PC-3 (cell line): Measurements from ENCODE around the gene DIAPH2.

Experiments used
- CTCF ChIP-seq: fragments of 300-600 bp; sonication (generic); conservative IDR thresholded peaks from 2 replicates; pipeline ENCODE4 v1.5.1; 2017; ENCODE audit warnings: antibody characterized with exemption, low read depth, mild to moderate bottlenecking, low read length
- EZH2 ChIP-seq: fragments of 300-600 bp; sonication (generic); IDR thresholded peaks from one replicate; pipeline ENCODE4 v1.6.1; 2017; ENCODE audit warnings: antibody characterized with exemption, mild to moderate bottlenecking, low read length; ENCODE audit not compliant: unreplicated experiment
- EZH2phosphoT487 ChIP-seq: fragments of 300-600 bp; sonication (generic); IDR thresholded peaks from 2 replicates; pipeline ENCODE4 v1.6.1; 2018; ENCODE audit warnings: mild to moderate bottlenecking, antibody characterized with exemption, low read length, borderline replicate concordance

- TF ChIP-seq CTCF (no peak), EZH2 (no peak), EZH2phosphoT487 (no peak)
Measured at GRCh38 chrX:96743367-96744073, 58.9 kb downstream of the DIAPH2 start.
